GM12878 (cell line): ENCODE results near the gene SPINDOC. TPM values are rescaled to one million over a fixed set of nuclear protein-coding genes. Genes with fewer than 3 reads are reported as not detected.

Experiments
- ATAC-seq: fragments of 200-7000 bp; cut with Tn5 transposase; 3 replicates; pipeline ENCODE4 v1.9.1; 2020; ENCODE audit warnings: mild to moderate bottlenecking, moderate library complexity
- BruUV-seq: library from RNA; stranded (reverse); fragments of 400-500 nt; replicated peaks from 2 replicates; lab custom pipeline; 2021; lab: Mats Ljungman, UMichigan
- CTCF ChIA-PET: fragments of 300-600 bp; sonication (Branson Sonifier 250); formaldehyde crosslinking; extraction: SDS; loops from one replicate; lab custom pipeline; 2021; ENCODE audit warnings: inconsistent platforms; lab: Yijun Ruan, JAX
- POLR2A ChIA-PET: fragments of 350-600 bp; formaldehyde crosslinking; extraction: SDS; loops from one replicate; lab custom pipeline; 2021; ENCODE audit warnings: inconsistent platforms; lab: Charles Lee
- RAD21 ChIA-PET: fragments of 300-600 bp; sonication (Branson Sonifier 250); formaldehyde crosslinking; loops from one replicate; lab custom pipeline; 2023; ENCODE audit warnings: antibody characterized with exemption; ENCODE audit not compliant: unreplicated experiment; lab: Charles Lee
- SMC1A ChIA-PET: fragments of 300-600 bp; sonication (Branson Sonifier 250); formaldehyde crosslinking; loops from one replicate; lab custom pipeline; 2023; ENCODE audit not compliant: unreplicated experiment, uncharacterized antibody; lab: Charles Lee
- DNase-seq: peaks from one replicate; pipeline ENCODE4 v3.0.0-alpha.2; 2011; ENCODE audit warnings: low read depth, low spot score
- FAIRE-seq: peaks from 3 replicates; lab custom pipeline; 2011; peaks lifted over from hg19 to GRCh38; lab: Jason Lieb, UNC
- H2AFZ ChIP-seq: 2 replicates; pipeline ENCODE4 v1.6.0; 2011; ENCODE audit warnings: low read depth, low read length, control low read depth; ENCODE audit not compliant: control insufficient read depth
- H3K27ac ChIP-seq: 2 replicates; pipeline ENCODE4 v1.5.1; 2011; ENCODE audit warnings: control low read depth; ENCODE audit not compliant: control insufficient read depth, insufficient read depth
- H3K27me3 ChIP-seq, 2 experiments: replicated peaks in 1 of 2; 2 replicates each; pipeline versions ENCODE4 v1.6.0 to v1.6.1; 2011; ENCODE audit warnings: low read length in 1 of 2; ENCODE audit not compliant: control insufficient read depth in 2 of 2, insufficient read depth in 2 of 2
- H3K36me3 ChIP-seq, 2 experiments: 2 replicates each; pipeline ENCODE4 v1.5.1; 2011; ENCODE audit warnings: low read length in 1 of 2; ENCODE audit not compliant: control insufficient read depth in 2 of 2, insufficient read depth in 2 of 2
- H3K4me1 ChIP-seq: 2 replicates; pipeline ENCODE4 v1.6.1; 2011; ENCODE audit warnings: mild to moderate bottlenecking, low read length, moderate library complexity, mixed read lengths; ENCODE audit not compliant: control insufficient read depth, insufficient read depth
- H3K4me2 ChIP-seq: 2 replicates; pipeline ENCODE4 v1.6.0; 2011; ENCODE audit warnings: control low read depth; ENCODE audit not compliant: control insufficient read depth, insufficient read depth
- H3K4me3 ChIP-seq: fragments of 200-600 bp; sonication (generic); 2 replicates; pipeline ENCODE4 v1.5.1; 2016
- H3K79me2 ChIP-seq: 2 replicates; pipeline ENCODE4 v1.6.0; 2011; ENCODE audit warnings: low read length; ENCODE audit not compliant: control insufficient read depth, insufficient read depth
- H3K9ac ChIP-seq: 2 replicates; pipeline ENCODE4 v1.8.0; 2011; ENCODE audit warnings: low read length, control low read depth, mixed read lengths; ENCODE audit not compliant: control insufficient read depth, insufficient read depth
- H3K9me3 ChIP-seq: replicated peaks from 3 replicates; pipeline ENCODE4 v1.5.1; 2011; ENCODE audit warnings: mild to moderate bottlenecking, low read length; ENCODE audit not compliant: control insufficient read depth, insufficient read depth
- H4K20me1 ChIP-seq: 2 replicates; pipeline ENCODE4 v1.6.0; 2011; ENCODE audit not compliant: control insufficient read depth, insufficient read depth
- BHLHE40 ChIP-seq, 2 experiments: fragments of 450-650 bp in 1 of 2; IDR thresholded peaks; 2 replicates each; pipeline ENCODE4 v1.6.1; 2011 to 2017; ENCODE audit warnings: low read depth in 2 of 2, borderline replicate concordance in 1 of 2, improper control_type of control experiment in 1 of 2, low read length in 1 of 2, mild to moderate bottlenecking in 1 of 2
- CEBPB ChIP-seq, 2 experiments: fragments of 150-350 bp in 1 of 2; IDR thresholded peaks; 2 replicates each; pipeline ENCODE4 v1.6.1; 2012 to 2014; ENCODE audit warnings: low read depth in 2 of 2, low read length in 2 of 2, borderline replicate concordance in 1 of 2, inconsistent platforms in 1 of 2
- CHD2 ChIP-seq: IDR thresholded peaks from 2 replicates; pipeline ENCODE4 v1.6.1; 2011; ENCODE audit warnings: low read depth, low read length, improper control_type of control experiment, borderline replicate concordance
- CTCF ChIP-seq, 3 experiments: IDR thresholded peaks in 2 of 3; conservative IDR thresholded peaks in 1 of 3; 2 replicates each; pipeline ENCODE4 v1.5.1; 2011; ENCODE audit warnings: low read depth in 3 of 3, low read length in 3 of 3, mild to moderate bottlenecking in 3 of 3, control low read depth in 2 of 3, moderate library complexity in 2 of 3, inconsistent platforms in 1 of 3, mixed read lengths in 1 of 3; ENCODE audit not compliant: control insufficient read depth in 2 of 3, insufficient read depth in 1 of 3; ENCODE audit errors: extremely low read depth in 1 of 3
- HCFC1 ChIP-seq: fragments of 150-350 bp; IDR thresholded peaks from 2 replicates; pipeline ENCODE4 v1.6.1; 2014; ENCODE audit warnings: low read length
- NR2C2 ChIP-seq: IDR thresholded peaks from 2 replicates; pipeline ENCODE4 v1.6.1; 2011; ENCODE audit warnings: borderline replicate concordance, low read depth; ENCODE audit not compliant: control insufficient read depth, insufficient read length
- NR2F1 ChIP-seq: fragments of 450-650 bp; conservative IDR thresholded peaks from 2 replicates; pipeline ENCODE4 v1.6.1; 2017; ENCODE audit warnings: mild to moderate bottlenecking
- RELB ChIP-seq: fragments of 450-650 bp; IDR thresholded peaks from 2 replicates; pipeline ENCODE4 v1.6.1; 2017; ENCODE audit warnings: low read depth, mild to moderate bottlenecking, moderate library complexity
- SMAD5 ChIP-seq: IDR thresholded peaks from 2 replicates; pipeline ENCODE4 v1.6.1; 2016; ENCODE audit warnings: antibody characterized with exemption, low read depth
- ZNF207 ChIP-seq: fragments of 450-650 bp; IDR thresholded peaks from 2 replicates; pipeline ENCODE4 v1.6.1; 2014; ENCODE audit warnings: antibody characterized with exemption, mild to moderate bottlenecking, borderline replicate concordance
- WGBS: methylation state at CpG from one replicate; pipeline ENCODE4 v1.1.6; 2016; ENCODE audit warnings: low lambda C conversion rate; ENCODE audit not compliant: insufficient replicate concordance, insufficient coverage; ENCODE audit errors: missing lambda C conversion rate; 5-methylcytosine and 5-hydroxymethylcytosine counted together
- in situ Hi-C: fragments of 300-500 bp; cut with MboI; formaldehyde crosslinking; loops from 9 replicates; pipeline ENCODE4 v1.14.3; 2018; ENCODE audit warnings: mixed read lengths
- intact Hi-C: fragments of 100-400 bp; cut with micrococcal nuclease; formaldehyde crosslinking; loops from one replicate; pipeline ENCODE4 v1.14.2; 2022; ENCODE audit not compliant: unreplicated experiment
- polyA plus RNA-seq, 11 experiments: library from polyadenylated mRNA; depleted of rRNA in 4 of 11; unstranded in 6 of 11; stranded (reverse) in 5 of 11; fragments of >200 nt; fragmentation: Nextera tagmentation in 4 of 11; fragmentation: Illumina TruSeq in 1 of 11; extraction: Ambion mirVana in 4 of 11; extraction: Trizol in 1 of 11; gene quantifications; 1 replicate in 1 of 11; 2 replicates in 10 of 11; pipeline versions ENCODE4 v1.2.1 to v1.2.3, GENCODE V29; 2011 to 2016; ENCODE audit warnings: inconsistent platforms in 2 of 11, missing spikeins in 2 of 11, low read depth in 1 of 11
- total RNA-seq, 4 experiments: library from RNA; depleted of rRNA in 3 of 4; stranded (reverse); fragments of >200 nt in 3 of 4; fragmentation: Illumina TruSeq in 1 of 4; extraction: Trizol in 1 of 4; gene quantifications; 2 replicates each; pipeline versions ENCODE4 v1.2.1 to v1.2.3, GENCODE V29; 2013 to 2021

The SPINDOC gene
- total and polyA plus RNA-seq, 10 of the 15 experiments (the other 5 are each of a cell fraction or from before 2014, with no cell fraction given): 0.88 to 38.2 (median 16.9) TPM

- in situ Hi-C loops: no loop called here
- peak overlapping the region; percentile 82; the same call in 1 of the 2 replicates for H2AFZ ChIP-seq
- ATAC-seq: peak; percentile 68; the same call in 2 of the 3 replicates
Observed at GRCh38 chr11:63767267-63767564, 46.0 kb upstream of the SPINDOC start.

GRCh38 chr11:63767565-63768236, 45.6 kb upstream of the SPINDOC start:
- Histone ChIP-seq H2AFZ (peak overlapping the region; percentile 82), H3K36me3 (no peaks in the 10 kb centered on the region; a peak in 1 of 4 replicates), H3K9me3 (no peaks in the 10 kb centered on the region), H3K79me2 (no peaks in the 10 kb centered on the region; the same call in 1 of the 2 replicates), H3K9ac (peak overlapping the region; percentile 74), H3K27me3 (peaks cover 3 to 4% of the 10 kb centered on the region in 2 experiments), H3K4me3 (peak overlapping the region; percentile 86), H4K20me1 (peaks cover 5% of the 10 kb centered on the region; the same call in 1 of the 2 replicates), H3K4me2 (peak overlapping the region; percentile 95), H3K27ac (peak overlapping the region; percentile 44), H3K4me1 (peaks cover 8% of the 10 kb centered on the region; the same call in 1 of the 2 replicates)
- in situ Hi-C loops (no loop called here), intact Hi-C loops (loop anchor here (1.0 to 5.0 kb wide), 3 partner anchors 70 to 381 kb away; partner anchors contain the start of gene MARK2)
- SMC1A ChIA-PET: interaction anchor here (0.7 to 3.0 kb wide), 5 partner anchors 70 to 684 kb away, joined by 3 to 12 read pairs (median 3); partner anchors contain the start of gene MARK2
- POLR2A ChIA-PET: interaction anchor here (0.8 kb wide), 1 partner anchor 45 kb away, joined by 3 read pairs; no protein-coding TSS in a partner anchor
- peak; percentile 31 for ATAC-seq
- WGBS: under 1% methylated on average over 34 of the region's 34 CpGs
- CTCF ChIA-PET: interaction anchor here (0.6 to 4.4 kb wide), 19 partner anchors 11 to 447 kb away, joined by 3 to 18 read pairs (median 4); partner anchors contain the start of gene RTN3
- BruUV-seq: no TSS peak
- RAD21 ChIA-PET: interaction anchor here (0.5 to 2.5 kb wide), 10 partner anchors 19 to 381 kb away, joined by 3 to 17 read pairs (median 4); no protein-coding TSS in a partner anchor
- FAIRE-seq: no peak
- DNase-seq: no peak
- TF ChIP-seq CHD2 (no peak), BHLHE40 (IDR thresholded peaks at IDR 0.05; ENCODE audit: borderline replicate concordance in 1 of 2, low read depth in 2 of 2, low read length in 1 of 2) (no peak), CTCF (IDR thresholded peaks at IDR 0.05 in 2 of 3, conservative IDR thresholded peaks at IDR 0.05 in 1 of 3; ENCODE audit: control insufficient read depth in 2 of 3, extremely low read depth in 1 of 3, insufficient read depth in 1 of 3, low read depth in 3 of 3, low read length in 3 of 3) (no peak), NR2F1 (peak; percentile 24; the same call in 1 of the 2 replicates), CEBPB (IDR thresholded peaks at IDR 0.05; ENCODE audit: borderline replicate concordance in 1 of 2, low read depth in 2 of 2, low read length in 2 of 2) (no peak), SMAD5 (no peak), RELB (0 out of 2 replicates have a peak, but pooled peaks have one; percentile 33), NR2C2 (no peak), HCFC1 (no peak)

More at GRCh38 chr11:63767267-63767564, 46.0 kb upstream of the SPINDOC start:
- SMC1A ChIA-PET: interaction anchor here (1.1 to 3.0 kb wide), 4 partner anchors 70 to 186 kb away, joined by 3 to 12 read pairs (median 4); partner anchors contain the start of gene MARK2
- no peak for TF ChIP-seq ZNF207
- H3K9me3 ChIP-seq: no peaks in the 10 kb centered on the region
- TSS peak; percentile 64 for BruUV-seq
- H3K27me3 ChIP-seq: peaks cover 3 to 4% of the 10 kb centered on the region in 2 experiments
- POLR2A ChIA-PET: no interaction called here
- intact Hi-C loops: loop anchor here (1.0 to 5.0 kb wide), 3 partner anchors 70 to 381 kb away; partner anchors contain the start of gene MARK2
- CTCF ChIA-PET: interaction anchor here (0.6 to 4.4 kb wide), 10 partner anchors 12 to 384 kb away, joined by 3 to 18 read pairs (median 4); no protein-coding TSS in a partner anchor
- H3K4me3 ChIP-seq: peak overlapping the region; percentile 86
- H3K79me2 ChIP-seq: no peaks in the 10 kb centered on the region; the same call in 1 of the 2 replicates
- no peak for DNase-seq
- H3K36me3 ChIP-seq: no peaks in the 10 kb centered on the region; a peak in 1 of 4 replicates
- peak overlapping the region; percentile 95 for H3K4me2 ChIP-seq
- peaks cover 5% of the 10 kb centered on the region; the same call in 1 of the 2 replicates for H4K20me1 ChIP-seq
- WGBS: 26% methylated on average over 4 of the region's 4 CpGs
- peak overlapping the region; percentile 74 for H3K9ac ChIP-seq
- peaks cover 8% of the 10 kb centered on the region; the same call in 1 of the 2 replicates for H3K4me1 ChIP-seq
- no peak overlapping the region for H3K27ac ChIP-seq
- RAD21 ChIA-PET: interaction anchor here (1.0 to 2.5 kb wide), 7 partner anchors 18 to 381 kb away, joined by 3 to 17 read pairs (median 4); no protein-coding TSS in a partner anchor
- no peak for FAIRE-seq
